Left lung (tissue), 10 donors: ENCODE data around the gene TNNI3. TPM values are rescaled to one million over a fixed set of nuclear protein-coding genes. Genes with fewer than 3 reads are reported as not detected.

Experiments used
- ATAC-seq: fragments of 200-7000 bp; cut with Tn5 transposase; one replicate; pipeline ENCODE4 v1.9.1; 2020; ENCODE audit warnings: moderate library complexity
- DNase-seq, 4 donors: peaks; one replicate each; pipeline ENCODE4 v3.0.0-alpha.2; 2013 to 2020
- H3K27ac ChIP-seq, 2 donors: fragments of 200-600 bp; sonication (generic) in 1 of 2; one replicate each; pipeline versions ENCODE4 v1.5.0 to v1.8.0; 2020 to 2021
- H3K27me3 ChIP-seq, 2 donors: fragments of 200-600 bp; sonication (generic) in 1 of 2; one replicate each; pipeline versions ENCODE4 v1.5.0 to v1.8.0; 2020 to 2021
- H3K36me3 ChIP-seq, 2 donors: fragments of 200-600 bp; sonication (generic) in 1 of 2; one replicate each; pipeline versions ENCODE4 v1.5.0 to v1.8.0; 2020 to 2021
- H3K4me1 ChIP-seq, 2 donors: fragments of 200-600 bp; one replicate each; pipeline ENCODE4 v1.8.0; 2021
- H3K4me3 ChIP-seq, 2 donors: fragments of 200-600 bp; sonication (generic) in 1 of 2; one replicate each; pipeline versions ENCODE4 v1.5.0 to v1.8.0; 2020 to 2021; ENCODE audit warnings: mild to moderate bottlenecking in 1 of 2
- H3K9me3 ChIP-seq, 2 donors: fragments of 200-600 bp; sonication (generic) in 1 of 2; one replicate each; pipeline versions ENCODE4 v1.5.0 to v1.8.0; 2020 to 2021
- CTCF ChIP-seq, 2 donors: fragments of 200-600 bp; sonication (generic) in 1 of 2; IDR thresholded peaks; one replicate each; pipeline versions ENCODE4 v1.5.0 to v1.8.0; 2021; ENCODE audit warnings: antibody characterized with exemption in 2 of 2
- intact Hi-C, 2 donors: fragments of 100-400 bp; cut with DNase I; formaldehyde crosslinking; loops; one replicate each; pipeline versions ENCODE4 v1.11.2 to v1.14.2; 2022
- polyA plus RNA-seq, 6 donors: library from polyadenylated mRNA; unstranded; fragments of 120-200 nt; gene quantifications; one replicate each; pipeline ENCODE4 v1.2.1, GENCODE V29; 2013; ENCODE audit not compliant: insufficient read length in 6 of 6
- total RNA-seq, 2 donors: library from RNA; stranded (reverse); fragmentation: NEBNext Ultra II Directional; extraction: Animal tissue kit (Norgen Biotek cat#: 25700); gene quantifications; one replicate each; pipeline ENCODE4 v1.2.1, GENCODE V29; 2021
- donor health status: DM: no; HTN: yes; CAD: no.
- donor health status: DM: no; HTN: no; CAD: no.

Gene TNNI3
- total and polyA plus RNA-seq, 8 donors = 0.75 to 1.6 (median 0.98) TPM; not detected in 1

- Histone ChIP-seq H3K4me1 (no peaks in the 10 kb centered on the region), H3K27ac (no peak overlapping the region), H3K36me3 (no peaks in the 10 kb centered on the region), H3K4me3 (no peak overlapping the region), H3K27me3 (peaks cover 6 to 58% of the 10 kb centered on the region in 2 donors), H3K9me3 (no peaks in the 10 kb centered on the region)
- no peak for TF ChIP-seq CTCF (IDR thresholded peaks at IDR 0.05)
- intact Hi-C loops = no loop called here
- no peak for ATAC-seq
- DNase-seq = no peak
Observed at GRCh38 chr19:55186080-55186479, 28.5 kb upstream of the TNNI3 start.

- Histone ChIP-seq H3K27me3 (peaks cover 46 to 99% of the 10 kb centered on the region in 2 donors), H3K36me3 (no peaks in the 10 kb centered on the region), H3K27ac (no peak overlapping the region), H3K4me1 (peaks cover 4 to 14% of the 10 kb centered on the region in 2 donors), H3K9me3 (no peaks in the 10 kb centered on the region), H3K4me3 (no peak overlapping the region)
- TF ChIP-seq CTCF (IDR thresholded peaks at IDR 0.05) = no peak
- no peak for ATAC-seq
- DNase-seq = no peak
- intact Hi-C loops = no loop called here
Observed at GRCh38 chr19:55181740-55182139, 24.2 kb upstream of the TNNI3 start.

DNA sequence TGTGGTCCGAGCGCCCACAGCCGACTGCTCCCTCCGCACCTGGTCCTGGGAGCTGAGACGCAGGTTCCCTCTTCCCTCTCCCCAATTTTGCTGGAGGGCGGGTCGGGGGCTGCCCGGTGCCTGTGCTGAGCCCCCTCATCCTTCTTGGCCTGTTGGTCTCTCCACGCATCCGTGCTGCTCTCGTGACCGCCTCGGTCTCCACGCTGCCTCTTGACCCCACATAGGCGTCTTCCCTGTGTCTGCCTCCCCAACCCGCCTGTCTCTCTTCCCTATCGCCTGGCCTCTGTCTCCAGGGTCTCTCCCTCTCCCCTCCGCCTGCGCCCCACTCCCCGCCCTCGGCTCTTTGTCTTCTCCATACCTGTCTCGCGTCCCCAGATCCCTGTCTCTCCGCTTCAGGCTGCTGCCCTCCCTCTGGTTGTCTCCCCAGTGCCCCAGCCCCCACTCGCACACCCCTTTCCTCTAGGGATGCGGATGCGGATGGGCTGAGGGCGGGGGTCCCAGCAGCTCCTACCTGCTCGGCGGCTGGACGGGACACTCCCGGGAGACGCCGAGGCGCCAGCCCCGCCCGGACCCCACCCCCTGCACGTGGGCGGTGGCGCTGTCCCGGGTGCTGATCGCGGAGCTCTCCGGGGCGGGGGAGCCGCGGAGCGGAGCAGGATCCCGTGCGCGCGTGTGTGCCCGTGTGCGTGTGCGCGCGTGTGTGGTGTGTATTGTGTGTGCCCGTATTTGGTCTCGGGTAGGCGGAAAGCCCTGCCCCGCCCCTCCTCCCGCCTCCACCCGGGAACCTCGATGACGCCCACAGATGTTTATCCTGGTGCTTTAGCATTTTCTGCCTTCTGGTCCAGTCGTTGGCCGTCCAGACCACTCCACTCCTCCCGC, 22.3 kb upstream of the TNNI3 start, which contains the start of gene SYT5:
SYT5 (minus strand) TSS at position 684 of the 879 bp plus-strand sequence. CDS start 1,248 bp downstream, outside the sequence.
- no peaks in the 10 kb centered on the region for H3K36me3 ChIP-seq
- intact Hi-C loops = no loop called here
- no peak for TF ChIP-seq CTCF (IDR thresholded peaks at IDR 0.05)
- H3K4me3 ChIP-seq = peak within 1 kb of the TSS in 1 of 2 donors; percentile 17
- H3K4me1 ChIP-seq = peaks cover 4 to 14% of the 10 kb centered on the region in 2 donors
- H3K27ac ChIP-seq = no peak within 1 kb of the TSS
- ATAC-seq = peak; percentile 92
- no peak for DNase-seq
- peaks cover 65 to 100% of the 10 kb centered on the region in 2 donors for H3K27me3 ChIP-seq
- no peaks in the 10 kb centered on the region for H3K9me3 ChIP-seq

- H3K36me3 ChIP-seq = no peaks in the 10 kb centered on the region
- H3K9me3 ChIP-seq = no peaks in the 10 kb centered on the region
- DNase-seq (peak; percentile 54 to 83 (median 74)), ATAC-seq (peak; percentile 83)
- TF ChIP-seq CTCF (IDR thresholded peaks at IDR 0.05) = no peak
- peaks cover 73 to 100% of the 10 kb centered on the region in 2 donors for H3K27me3 ChIP-seq
- intact Hi-C loops = no loop called here
- H3K27ac ChIP-seq = no peak overlapping the region
- peak overlapping the region in 1 of 2 donors; percentile 17 for H3K4me3 ChIP-seq
- H3K4me1 ChIP-seq = peaks cover 4 to 16% of the 10 kb centered on the region in 2 donors
Observed at GRCh38 chr19:55178781-55179599, 21.5 kb upstream of the TNNI3 start.

DNA sequence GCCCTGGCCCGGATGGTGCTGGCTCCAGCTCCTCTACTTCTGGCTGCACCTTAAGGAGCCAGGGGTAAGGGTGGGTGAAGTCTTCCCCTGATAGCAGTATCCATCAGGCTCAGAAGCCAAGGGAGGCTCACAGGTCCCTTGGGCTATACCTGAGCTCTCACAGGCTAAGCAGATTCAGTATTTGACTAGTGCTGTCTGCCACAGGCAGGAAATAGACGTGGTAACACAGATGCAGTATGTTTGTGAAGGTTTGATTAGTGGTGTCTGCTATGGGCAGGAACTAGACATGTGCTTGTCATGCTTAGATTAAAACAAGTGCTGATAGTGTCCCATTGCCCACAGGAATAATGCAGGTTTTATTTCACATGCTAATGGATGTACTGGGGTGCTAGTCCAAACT, 18.5 kb upstream of the TNNI3 start:
- Histone ChIP-seq H3K27me3 (peaks cover 90 to 100% of the 10 kb centered on the region in 2 donors), H3K4me3 (no peak overlapping the region), H3K36me3 (no peaks in the 10 kb centered on the region), H3K4me1 (peaks cover 10 to 24% of the 10 kb centered on the region in 2 donors), H3K9me3 (no peaks in the 10 kb centered on the region), H3K27ac (no peak overlapping the region)
- DNase-seq (no peak), ATAC-seq (no peak)
- no peak for TF ChIP-seq CTCF (IDR thresholded peaks at IDR 0.05)
- intact Hi-C loops = no loop called here
